OCI-LY1 (cell line): ENCODE measurements around the gene MEA1.

Experiments used
- EZH2 ChIP-seq: fragments of 200-600 bp; sonication (generic), shearing (Covaris generic); IDR thresholded peaks from 2 replicates; pipeline ENCODE4 v1.8.0; 2017; ENCODE audit warnings: borderline replicate concordance, mixed run types, mild to moderate bottlenecking, antibody characterized with exemption, low read length, moderate library complexity, mixed read lengths
- TF ChIP-seq, protein P1 (sequence below): fragments of 200-600 bp; sonication (generic), shearing (Covaris generic); IDR thresholded peaks from 2 replicates; pipeline ENCODE4 v1.5.1; 2017; ENCODE audit warnings: mild to moderate bottlenecking, antibody characterized with exemption, low read length, moderate library complexity, mixed read lengths

DNA sequence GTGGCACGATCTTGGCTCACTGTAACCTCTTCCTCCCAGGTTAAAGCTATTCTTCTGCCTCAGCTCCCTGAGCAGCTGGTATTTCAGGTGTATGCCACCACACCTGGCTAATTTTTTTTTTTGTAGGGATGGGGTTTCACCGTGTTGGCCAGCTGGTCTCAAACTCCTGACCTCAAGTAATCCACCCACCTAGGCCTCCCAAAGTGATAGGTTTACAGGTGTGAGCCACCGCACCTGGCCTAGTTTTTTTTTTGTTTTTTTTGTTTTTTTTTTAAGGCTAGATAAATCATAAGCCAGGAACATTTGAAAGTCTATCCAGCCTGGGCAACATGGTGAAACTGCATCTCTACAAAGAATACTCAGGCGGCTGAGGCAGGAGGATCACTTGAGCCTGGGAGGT lies 18.6 kb upstream of the MEA1 start:
- TF ChIP-seq, protein P1, sequence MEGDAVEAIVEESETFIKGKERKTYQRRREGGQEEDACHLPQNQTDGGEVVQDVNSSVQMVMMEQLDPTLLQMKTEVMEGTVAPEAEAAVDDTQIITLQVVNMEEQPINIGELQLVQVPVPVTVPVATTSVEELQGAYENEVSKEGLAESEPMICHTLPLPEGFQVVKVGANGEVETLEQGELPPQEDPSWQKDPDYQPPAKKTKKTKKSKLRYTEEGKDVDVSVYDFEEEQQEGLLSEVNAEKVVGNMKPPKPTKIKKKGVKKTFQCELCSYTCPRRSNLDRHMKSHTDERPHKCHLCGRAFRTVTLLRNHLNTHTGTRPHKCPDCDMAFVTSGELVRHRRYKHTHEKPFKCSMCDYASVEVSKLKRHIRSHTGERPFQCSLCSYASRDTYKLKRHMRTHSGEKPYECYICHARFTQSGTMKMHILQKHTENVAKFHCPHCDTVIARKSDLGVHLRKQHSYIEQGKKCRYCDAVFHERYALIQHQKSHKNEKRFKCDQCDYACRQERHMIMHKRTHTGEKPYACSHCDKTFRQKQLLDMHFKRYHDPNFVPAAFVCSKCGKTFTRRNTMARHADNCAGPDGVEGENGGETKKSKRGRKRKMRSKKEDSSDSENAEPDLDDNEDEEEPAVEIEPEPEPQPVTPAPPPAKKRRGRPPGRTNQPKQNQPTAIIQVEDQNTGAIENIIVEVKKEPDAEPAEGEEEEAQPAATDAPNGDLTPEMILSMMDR, result no peak
- no peak for TF ChIP-seq EZH2
